H7 (cell line): ENCODE measurements around the gene CHRNB2. TPM values are rescaled to one million over a fixed set of nuclear protein-coding genes. Genes with fewer than 3 reads are reported as not detected.

Experiments
- DNase-seq: peaks from one replicate; pipeline ENCODE4 v3.0.0; 2012
- H3K27me3 ChIP-seq: 2 replicates; pipeline ENCODE4 v1.6.0; 2011; ENCODE audit warnings: mild to moderate bottlenecking, low read length; ENCODE audit not compliant: control insufficient read depth, insufficient read depth
- H3K36me3 ChIP-seq: replicated peaks from 2 replicates; pipeline ENCODE4 v1.5.1; 2011; ENCODE audit warnings: low read length; ENCODE audit not compliant: control insufficient read depth, insufficient read depth
- H3K4me3 ChIP-seq: 2 replicates; pipeline ENCODE4 v1.5.1; 2011; ENCODE audit warnings: low read depth, mild to moderate bottlenecking, control low read depth, low read length, moderate library complexity; ENCODE audit not compliant: insufficient read depth
- total RNA-seq: library from RNA; depleted of rRNA; stranded (reverse); fragments of >200 nt; shearing (Covaris generic); gene quantifications from 2 replicates; pipeline ENCODE4 v1.2.3, GENCODE V29; 2014

Gene CHRNB2
- total RNA-seq, 1 experiment from 2014 or later, result 0.83 TPM

- H3K27me3 ChIP-seq, result no peaks in the 10 kb centered on the region
- H3K4me3 ChIP-seq, result no peak overlapping the region
- H3K36me3 ChIP-seq, result peaks cover 70% of the 10 kb centered on the region
- DNase-seq, result no peak
These were observed 14.2 kb downstream of the CHRNB2 start for GRCh38 chr1:154581766-154582165.

DNA sequence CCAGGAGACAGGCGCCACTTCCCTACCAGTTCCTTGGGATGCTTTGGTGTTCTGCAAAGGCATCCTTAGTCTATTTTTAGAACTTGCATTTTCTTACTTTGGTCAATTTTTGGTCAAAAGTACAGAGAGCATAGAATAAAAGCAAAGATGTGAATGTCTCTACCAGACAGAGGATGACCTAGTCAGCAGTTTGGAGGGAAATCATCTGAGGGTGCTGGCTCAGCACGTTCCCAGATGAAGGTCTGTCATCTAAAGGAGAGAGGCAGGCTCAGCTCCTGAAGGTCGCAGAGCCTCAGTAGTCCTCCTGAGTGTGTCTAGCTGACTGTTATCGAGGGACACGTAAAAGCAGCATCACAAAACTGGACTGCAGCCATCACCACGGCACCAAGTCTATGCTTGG lies 15.3 kb downstream of the CHRNB2 start:
- H3K36me3 ChIP-seq, result peaks cover 74% of the 10 kb centered on the region
- no peak for DNase-seq
- no peak overlapping the region for H3K4me3 ChIP-seq
- no peaks in the 10 kb centered on the region for H3K27me3 ChIP-seq

- H3K4me3 ChIP-seq, result no peak overlapping the region
- H3K36me3 ChIP-seq, result peaks cover 75% of the 10 kb centered on the region
- H3K27me3 ChIP-seq, result no peaks in the 10 kb centered on the region
- no peak for DNase-seq
These were observed 16.2 kb downstream of the CHRNB2 start for GRCh38 chr1:154583773-154584172.

- no peak for DNase-seq
- no peak overlapping the region for H3K4me3 ChIP-seq
- peaks cover 77% of the 10 kb centered on the region for H3K36me3 ChIP-seq
- no peaks in the 10 kb centered on the region for H3K27me3 ChIP-seq
These were observed 16.9 kb downstream of the CHRNB2 start for GRCh38 chr1:154584267-154584994.

- Histone ChIP-seq H3K4me3 (no peak overlapping the region), H3K27me3 (no peaks in the 10 kb centered on the region), H3K36me3 (peaks cover 76% of the 10 kb centered on the region)
- DNase-seq, result no peak
These were observed 18.7 kb downstream of the CHRNB2 start for GRCh38 chr1:154586231-154586630.

DNA sequence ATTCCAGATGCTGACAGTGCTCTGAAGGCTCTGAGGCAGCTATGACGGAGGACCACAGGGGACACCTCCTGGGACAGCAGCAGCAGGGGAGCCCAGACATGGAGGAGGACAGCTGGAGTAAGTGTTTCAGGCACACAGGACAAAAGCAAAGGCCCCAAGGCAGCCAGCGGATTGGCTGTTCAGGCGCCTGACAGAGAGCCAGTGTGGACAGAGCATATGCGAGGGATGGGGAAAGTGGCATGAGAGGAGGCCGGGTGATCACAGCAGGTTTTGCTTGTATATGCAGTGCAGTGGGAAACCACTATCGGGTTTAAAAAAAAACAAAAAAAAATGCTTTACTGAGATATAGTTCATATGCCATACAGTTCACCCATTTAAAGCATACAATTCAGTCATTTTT lies 19.1 kb downstream of the CHRNB2 start:
- H3K27me3 ChIP-seq, result no peaks in the 10 kb centered on the region
- no peak overlapping the region for H3K4me3 ChIP-seq
- DNase-seq, result no peak
- peaks cover 79% of the 10 kb centered on the region for H3K36me3 ChIP-seq

GRCh38 chr1:154589780-154590179 lies 22.2 kb downstream of the CHRNB2 start:
- Histone ChIP-seq H3K36me3 (peaks cover 65% of the 10 kb centered on the region), H3K27me3 (no peaks in the 10 kb centered on the region), H3K4me3 (no peak overlapping the region)
- no peak for DNase-seq

DNA sequence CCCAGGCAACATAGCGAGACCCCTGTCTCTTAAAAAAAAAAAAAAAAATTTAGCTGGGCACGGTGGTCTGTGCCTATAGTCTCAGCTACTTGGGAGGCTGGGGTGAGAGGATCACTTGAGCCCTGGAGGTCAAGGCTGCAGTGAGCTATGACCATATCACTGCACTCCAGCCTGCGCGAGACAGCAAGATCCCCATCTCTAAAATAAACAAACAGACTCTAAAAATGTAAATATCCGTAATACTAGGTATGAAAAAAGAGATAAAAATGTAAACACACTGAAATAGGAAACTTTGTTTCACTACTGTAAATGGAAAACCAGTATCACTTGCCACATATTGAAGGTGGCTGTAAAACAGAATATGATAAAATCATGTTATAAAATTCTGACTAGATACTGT lies 23.2 kb downstream of the CHRNB2 start:
- no peak for DNase-seq
- H3K4me3 ChIP-seq, result no peak overlapping the region
- peaks cover 63% of the 10 kb centered on the region for H3K36me3 ChIP-seq
- no peaks in the 10 kb centered on the region for H3K27me3 ChIP-seq

GRCh38 chr1:154591206-154591605 lies 23.6 kb downstream of the CHRNB2 start:
- Histone ChIP-seq H3K4me3 (no peak overlapping the region), H3K36me3 (peaks cover 62% of the 10 kb centered on the region), H3K27me3 (no peaks in the 10 kb centered on the region)
- DNase-seq, result no peak

DNA sequence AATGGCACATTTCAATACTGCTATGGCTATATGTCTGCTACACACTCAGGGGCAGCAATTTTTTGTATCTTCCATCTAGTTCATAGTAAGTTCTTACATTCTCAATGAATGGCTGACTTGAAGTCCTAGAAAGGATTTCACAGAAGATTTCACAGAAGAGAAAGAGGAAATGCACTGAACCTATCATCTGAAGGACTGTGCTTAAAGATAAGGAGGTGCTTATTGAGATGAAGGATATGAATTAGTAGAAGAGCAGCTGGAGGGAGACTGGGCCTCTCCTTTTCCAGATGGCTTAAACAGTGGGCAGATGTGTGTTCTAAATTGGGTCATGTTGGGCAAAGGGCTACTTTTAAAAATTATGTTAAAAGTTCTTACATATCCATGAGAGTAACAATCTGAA lies 25.8 kb downstream of the CHRNB2 start:
- H3K36me3 ChIP-seq, result peaks cover 64% of the 10 kb centered on the region
- no peak overlapping the region for H3K4me3 ChIP-seq

DNA sequence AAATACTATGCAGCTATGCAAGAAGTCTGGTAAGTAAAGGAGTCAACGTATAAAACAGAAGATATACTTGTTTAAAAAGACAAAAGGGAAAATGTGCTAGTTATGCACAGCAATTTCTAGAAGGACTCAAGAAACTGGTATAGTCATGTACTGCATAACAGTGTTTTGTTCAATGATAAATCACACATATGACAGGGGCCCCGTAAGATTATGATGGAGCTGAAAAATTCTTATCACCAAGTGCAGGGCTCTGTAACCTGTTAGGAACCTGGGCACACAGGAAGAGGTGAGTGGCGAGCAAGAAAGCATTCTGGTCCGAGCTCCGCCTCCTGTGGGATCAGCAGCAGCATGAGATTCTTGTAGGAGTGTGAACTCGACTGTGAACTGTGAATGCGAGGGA lies 27.2 kb downstream of the CHRNB2 start:
- no peaks in the 10 kb centered on the region for H3K27me3 ChIP-seq
- no peak for DNase-seq
- peaks cover 56% of the 10 kb centered on the region for H3K36me3 ChIP-seq
- H3K4me3 ChIP-seq, result no peak overlapping the region

More for the DNA sequence above, 25.8 kb downstream of the CHRNB2 start:
- H3K27me3 ChIP-seq, result no peaks in the 10 kb centered on the region
- DNase-seq, result no peak

- Histone ChIP-seq H3K4me3 (no peak overlapping the region), H3K27me3 (no peaks in the 10 kb centered on the region), H3K36me3 (peaks cover 53% of the 10 kb centered on the region)
- DNase-seq, result no peak
These were observed 28.0 kb downstream of the CHRNB2 start for GRCh38 chr1:154595621-154596020.

DNA sequence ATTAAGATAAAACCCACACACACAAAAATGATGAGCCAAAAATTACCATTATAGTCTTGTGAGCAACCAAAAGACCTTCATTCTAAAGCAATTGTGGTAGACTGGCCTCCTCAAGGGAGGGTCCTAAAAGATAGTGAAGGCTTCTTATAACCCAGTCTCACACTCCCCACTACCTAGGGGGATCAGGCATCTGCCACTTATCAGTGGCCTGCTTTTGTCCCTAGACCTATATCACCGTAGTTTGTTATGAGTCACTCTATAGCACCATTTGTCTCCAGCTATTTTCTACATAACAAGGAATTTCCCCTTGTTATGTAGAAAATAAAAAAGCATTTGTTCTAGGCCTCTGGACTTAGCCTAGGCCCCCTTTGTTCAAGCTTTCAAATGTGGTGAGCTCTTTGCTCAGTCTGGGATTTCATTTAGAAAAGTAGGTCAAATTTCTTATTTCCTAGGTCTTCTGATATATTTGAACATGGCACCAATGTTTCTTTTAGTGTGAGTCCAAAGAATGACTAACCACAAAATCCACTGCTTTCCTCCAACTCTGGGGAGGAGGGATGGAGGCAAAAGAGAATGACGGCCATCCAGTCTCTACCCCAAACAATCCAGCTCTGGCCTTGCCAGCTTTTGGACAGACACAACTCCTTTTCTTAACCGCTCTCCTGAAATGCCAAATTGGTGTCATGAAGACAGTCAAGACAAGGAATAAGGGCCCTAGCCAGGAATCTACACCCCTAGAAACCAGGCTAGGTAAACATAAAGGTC lies 31.5 kb downstream of the CHRNB2 start:
- Histone ChIP-seq H3K36me3 (peaks cover 57% of the 10 kb centered on the region), H3K27me3 (no peaks in the 10 kb centered on the region), H3K4me3 (no peak overlapping the region)
- DNase-seq, result no peak

- Histone ChIP-seq H3K27me3 (no peaks in the 10 kb centered on the region), H3K4me3 (no peak overlapping the region), H3K36me3 (peaks cover 55% of the 10 kb centered on the region)
- no peak for DNase-seq
These were observed 32.1 kb downstream of the CHRNB2 start for GRCh38 chr1:154599658-154600057.

- H3K36me3 ChIP-seq, result peaks cover 25% of the 10 kb centered on the region
- no peaks in the 10 kb centered on the region for H3K27me3 ChIP-seq
- DNase-seq, result no peak
- H3K4me3 ChIP-seq, result no peak overlapping the region
These were observed 35.7 kb downstream of the CHRNB2 start for GRCh38 chr1:154603317-154603716.
